ENCODE measurements around the gene HAGH.

GRCh38 chr16:1791943-1792812 is 34.4 kb downstream of the HAGH start:
- TF ChIP-seq CTCF (IDR thresholded peaks at IDR 0.05), result no peak
- no peak for TF ChIP-seq POLR2A (IDR thresholded peaks at IDR 0.05)
